ENCODE data around the gene SRD5A2.

Gene SRD5A2

DNA sequence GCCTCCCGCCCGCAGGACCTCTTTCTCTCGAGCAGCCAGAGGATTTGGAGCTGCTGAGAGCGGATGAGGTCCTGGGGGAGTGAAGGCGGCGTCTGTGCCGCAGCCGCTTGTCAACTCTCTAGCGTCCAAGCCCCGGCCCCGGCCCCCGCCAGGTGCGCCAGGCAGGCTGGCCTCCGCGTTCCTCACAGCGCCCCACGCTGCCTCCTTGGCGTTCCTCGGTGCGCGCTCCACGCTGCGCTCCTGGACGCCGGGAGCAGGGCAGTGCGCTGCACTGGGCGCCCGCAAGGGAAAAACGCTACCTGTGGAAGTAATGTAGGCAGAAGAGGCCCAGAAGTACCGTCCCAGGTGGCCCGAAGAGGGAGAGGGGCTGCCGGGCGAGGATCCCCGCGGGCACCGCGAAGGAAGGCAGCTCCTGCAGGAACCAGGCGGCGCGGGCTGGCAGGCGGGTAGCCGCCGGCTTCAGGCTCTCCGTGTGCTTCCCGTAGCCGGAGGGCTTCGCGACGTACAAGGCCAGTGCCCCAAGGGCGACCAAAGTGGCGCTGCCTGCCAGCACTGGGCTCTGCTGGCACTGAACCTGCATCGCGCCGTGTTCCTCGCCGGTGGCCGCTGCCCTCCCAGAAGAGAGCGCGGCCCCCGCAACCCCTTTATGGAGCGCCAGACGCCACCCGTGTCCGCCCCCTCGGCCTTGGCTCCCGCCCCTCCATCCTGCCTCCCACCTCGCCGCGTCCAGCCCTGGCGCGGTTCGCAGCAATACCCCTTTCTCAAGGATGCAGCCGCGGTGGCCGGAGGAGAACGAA lies at the start of gene SRD5A2:
Gene SRD5A2, minus strand, starts transcription at position 618 of the 797 bp plus-strand sequence. Its CDS starts 38 bp downstream, at position 580.
- no peak for DNase-seq

DNA sequence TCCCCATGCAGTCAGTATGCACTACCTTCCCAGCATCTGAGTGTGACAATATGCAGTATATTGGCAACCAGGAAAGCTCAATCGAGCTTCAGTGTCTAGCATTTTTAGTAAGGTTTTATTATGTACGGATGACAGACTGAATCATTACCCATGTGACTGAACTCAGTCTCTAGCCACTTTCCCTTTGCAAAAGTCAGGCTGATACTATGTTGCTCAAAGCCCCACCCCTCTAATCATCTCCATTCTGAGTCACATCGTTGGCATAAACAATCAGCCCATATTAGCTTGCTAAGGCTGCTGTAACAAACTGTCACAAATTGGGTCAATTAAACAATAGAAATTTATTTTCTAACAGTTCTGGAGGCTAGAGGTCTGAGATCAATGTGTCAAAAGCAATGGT lies 25.8 kb upstream of the SRD5A2 start:
- no peak for DNase-seq

GRCh38 chr2:31598694-31599093 lies 18.0 kb upstream of the SRD5A2 start:
- DNase-seq = no peak

GRCh38 chr2:31586230-31586629 lies 5.5 kb upstream of the SRD5A2 start:
- no peak for DNase-seq

- DNase-seq = no peak
These were observed 522 bp upstream of the SRD5A2 start for GRCh38 chr2:31581124-31581795.

DNA sequence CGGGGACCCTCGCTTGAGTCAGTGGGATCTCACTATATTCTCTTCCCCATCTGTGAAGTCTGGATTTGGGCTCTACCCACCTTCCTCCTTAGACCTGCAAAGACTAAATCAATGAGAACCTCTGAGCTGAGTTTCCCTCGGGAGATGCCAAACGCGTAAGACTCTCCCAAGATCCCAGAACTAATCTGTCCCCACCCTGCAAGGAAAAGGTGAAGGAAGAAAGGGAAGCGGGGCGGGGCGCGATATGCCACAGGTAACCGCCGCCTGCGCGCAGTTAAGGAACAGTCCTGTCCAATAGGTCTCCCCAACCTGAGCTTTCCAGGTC lies 780 bp downstream of the SRD5A2 start:
- DNase-seq = no peak

- no peak for DNase-seq
These were observed 2.4 kb downstream of the SRD5A2 start for GRCh38 chr2:31578316-31578715.

DNA sequence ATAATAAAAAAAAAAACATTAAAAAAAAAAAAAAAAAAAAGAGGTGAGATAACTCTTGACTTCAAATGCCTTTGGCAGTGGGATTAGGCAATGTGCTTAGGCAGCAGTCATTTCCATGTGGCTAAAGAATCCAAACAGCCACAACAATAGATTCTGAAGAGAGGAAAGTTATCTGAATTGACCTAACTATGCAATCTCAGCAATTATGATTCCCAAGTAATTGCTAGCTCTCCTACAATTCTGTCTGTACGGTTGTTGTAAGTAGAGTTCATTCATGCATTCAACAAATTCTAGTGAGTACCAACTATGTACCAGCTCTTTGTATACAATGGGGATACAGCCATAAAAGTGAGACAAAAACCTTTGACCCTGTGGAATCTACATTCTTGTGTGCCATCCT lies 3.6 kb downstream of the SRD5A2 start:
- no peak for DNase-seq

- DNase-seq = no peak
These were observed 12.0 kb downstream of the SRD5A2 start for GRCh38 chr2:31568585-31569201.

- no peak for DNase-seq
These were observed 13.1 kb downstream of the SRD5A2 start for GRCh38 chr2:31567679-31568078.

DNA sequence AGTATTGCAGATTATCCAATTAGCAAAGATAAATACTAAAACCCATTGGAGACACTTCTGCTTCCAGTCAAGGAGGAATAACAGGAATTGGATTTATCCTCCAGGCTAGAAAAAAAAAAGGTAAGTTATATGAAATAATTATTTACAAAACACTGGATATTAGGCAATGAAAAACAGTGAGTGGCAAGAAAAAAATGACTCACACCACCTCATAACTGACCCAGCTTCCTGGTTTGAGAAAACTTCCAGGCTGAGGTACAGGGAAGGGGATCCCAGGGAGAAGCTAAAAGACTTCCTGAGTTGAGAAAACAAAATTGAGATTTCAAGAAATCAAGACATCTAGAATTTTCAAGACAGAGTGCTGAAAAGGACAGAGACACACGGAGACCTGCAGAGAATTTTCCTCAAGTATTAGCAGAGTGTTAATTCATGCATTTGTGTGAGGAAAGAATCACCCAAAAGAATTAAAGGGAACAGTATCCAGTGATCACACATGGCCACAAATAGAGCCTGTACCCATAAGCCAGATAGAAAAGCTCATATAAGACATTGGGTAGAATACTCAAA lies 17.4 kb downstream of the SRD5A2 start:
- no peak for DNase-seq

GRCh38 chr2:31561823-31562222 lies 18.9 kb downstream of the SRD5A2 start:
- no peak for DNase-seq

DNA sequence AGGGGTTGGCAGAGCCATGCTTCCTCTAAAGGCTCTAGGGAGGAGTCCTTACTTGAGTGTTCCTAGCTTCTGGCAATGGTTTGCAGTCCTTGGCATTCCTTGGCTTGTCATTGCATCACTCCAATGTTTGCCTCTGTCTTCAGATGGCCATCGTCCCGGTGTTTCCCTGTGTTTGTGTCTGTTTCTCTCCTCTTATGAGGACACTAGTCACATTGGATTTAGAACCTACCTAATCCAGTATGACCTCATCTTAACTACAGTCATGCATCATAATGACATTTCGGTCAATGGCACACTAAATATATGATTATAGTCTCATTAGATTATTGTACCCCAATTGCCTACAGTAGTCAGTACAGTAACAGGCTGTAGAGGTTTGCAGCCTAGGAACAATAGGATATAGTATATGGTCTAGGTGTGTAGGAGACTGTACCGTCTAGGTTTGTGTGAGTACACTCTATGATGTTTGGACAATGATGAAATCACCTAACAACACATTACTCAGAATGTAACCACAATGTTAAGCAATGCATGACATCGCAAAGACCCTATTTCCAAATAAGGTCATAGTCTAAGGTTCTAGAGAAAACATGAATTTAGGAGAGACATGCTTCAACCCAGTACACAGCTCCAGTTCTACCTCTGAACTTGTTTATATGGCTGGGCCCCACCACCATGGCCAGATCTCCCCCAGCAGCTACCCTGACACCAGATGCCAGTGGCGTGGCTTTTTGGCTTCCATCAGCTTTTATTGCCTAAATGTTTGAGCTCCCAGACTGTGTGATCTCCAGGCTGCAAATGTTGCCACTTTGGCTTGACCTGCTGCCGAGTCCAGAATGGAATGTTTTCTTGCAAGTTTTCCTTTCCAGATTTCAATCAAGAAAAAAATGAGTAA lies 22.1 kb downstream of the SRD5A2 start:
- DNase-seq = no peak

DNA sequence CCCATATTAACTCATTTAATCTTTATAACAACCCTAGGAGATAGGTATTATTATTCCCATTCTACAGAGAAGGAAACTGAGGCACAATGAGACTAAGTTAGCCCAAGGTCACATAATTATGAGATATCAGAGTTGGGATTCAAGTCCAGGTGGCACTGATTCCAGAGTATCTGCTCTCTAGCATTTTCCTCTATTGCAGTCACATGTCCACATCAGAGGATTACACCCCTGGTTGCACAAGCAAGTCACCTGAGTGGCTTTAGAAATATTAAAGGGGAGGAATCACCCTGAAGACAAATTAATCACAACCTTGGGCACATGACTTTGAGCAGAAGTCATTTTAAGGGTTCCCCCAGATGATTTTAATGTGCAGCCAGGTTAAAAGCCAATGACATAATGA lies 23.8 kb downstream of the SRD5A2 start:
- no peak for DNase-seq

DNA sequence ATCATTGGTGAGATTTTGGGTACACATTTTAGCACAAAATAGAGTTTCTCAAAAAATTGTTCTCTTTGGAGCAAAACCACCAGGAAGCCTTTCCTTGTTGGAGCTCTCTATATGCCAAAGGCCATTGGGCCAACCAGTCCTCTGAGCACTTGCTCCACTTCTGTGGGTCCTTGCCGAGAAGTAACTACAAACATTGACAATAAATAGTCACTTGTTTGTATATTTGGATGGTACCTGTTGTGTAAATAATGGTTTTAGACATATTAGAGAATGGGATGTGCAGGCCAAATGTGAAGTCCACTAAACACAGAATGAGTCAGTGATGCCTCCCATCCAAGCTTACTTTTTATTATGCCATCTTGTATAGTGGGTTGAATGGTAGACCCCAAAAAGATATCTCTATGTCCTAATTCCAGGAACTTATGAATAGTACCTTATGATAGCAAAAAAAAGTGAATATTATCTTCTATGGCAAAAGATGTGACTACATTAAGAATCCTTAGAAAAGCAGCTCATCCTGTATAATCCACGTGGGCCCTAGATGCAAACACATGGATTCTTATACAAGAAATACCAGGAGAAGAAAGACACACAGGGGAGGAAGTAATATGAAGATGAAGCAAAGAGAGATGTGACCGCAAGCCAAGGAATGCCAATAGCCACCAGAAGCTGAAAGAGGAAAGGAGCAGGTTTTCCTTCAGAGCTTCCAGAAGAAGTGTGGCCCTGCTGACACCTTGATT lies 24.6 kb downstream of the SRD5A2 start:
- no peak for DNase-seq

- no peak for DNase-seq
These were observed 27.4 kb downstream of the SRD5A2 start for GRCh38 chr2:31553362-31553761.

DNA sequence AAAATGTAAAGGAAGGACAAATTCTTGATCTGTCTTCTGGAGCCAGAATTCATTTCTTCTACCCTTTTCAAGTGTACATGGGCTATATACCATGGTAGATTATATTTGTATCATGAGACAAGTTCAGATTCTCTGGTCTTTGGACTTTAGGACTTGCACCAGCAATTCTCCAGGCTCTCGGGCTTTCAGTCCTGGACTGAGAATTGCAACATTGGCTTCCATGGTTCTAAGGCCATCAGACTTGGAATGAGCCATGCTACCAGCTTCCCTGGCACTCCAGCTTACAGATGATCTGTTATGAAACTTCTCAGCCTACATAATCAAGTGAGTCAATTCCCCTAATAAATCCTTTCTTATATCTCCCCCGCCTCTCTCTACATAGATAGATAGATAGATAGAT lies 33.3 kb downstream of the SRD5A2 start:
- no peak for DNase-seq

GRCh38 chr2:31541853-31542252 lies 38.9 kb downstream of the SRD5A2 start:
- DNase-seq = no peak

- no peak for DNase-seq
These were observed 41.2 kb downstream of the SRD5A2 start for GRCh38 chr2:31539505-31539904.

DNA sequence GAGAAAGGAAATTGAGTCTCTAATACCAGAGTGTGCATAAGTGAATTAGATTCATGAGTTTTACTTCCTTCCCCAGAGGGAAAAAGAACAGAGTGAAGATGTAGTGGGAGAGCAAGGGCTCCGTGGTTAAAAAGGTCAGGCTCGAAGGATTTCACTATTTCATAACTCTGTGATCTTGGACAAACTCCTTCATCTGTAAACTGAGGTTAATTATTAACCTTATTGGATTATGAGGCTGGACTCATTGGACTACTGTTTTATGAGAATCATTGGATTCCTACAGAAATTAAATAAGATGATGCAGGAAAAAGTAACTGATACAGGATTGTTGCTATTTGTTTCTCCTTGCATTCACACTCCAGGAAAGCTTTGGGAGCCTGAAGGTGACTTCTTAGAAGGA lies 45.0 kb downstream of the SRD5A2 start:
- DNase-seq = no peak

DNA sequence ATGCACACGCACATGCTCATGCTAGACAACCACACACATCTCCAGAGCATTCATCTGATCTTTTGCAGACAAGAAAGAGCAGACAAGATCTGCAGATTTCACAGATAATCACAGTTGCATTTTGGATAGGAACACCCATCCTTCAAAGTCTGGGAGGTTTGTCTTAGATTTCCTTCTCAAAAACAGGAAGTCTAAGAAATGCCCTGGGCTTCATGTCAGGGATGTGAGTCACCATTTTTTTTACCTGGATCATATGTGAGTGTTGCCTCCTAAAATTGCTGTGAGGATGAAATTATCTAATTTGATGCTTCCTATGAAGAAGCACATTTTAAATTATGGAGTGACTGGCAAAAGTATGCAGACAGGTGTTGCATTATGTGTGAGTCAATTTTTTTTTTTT lies 46.1 kb downstream of the SRD5A2 start:
- no peak for DNase-seq

- DNase-seq = no peak
These were observed 47.7 kb downstream of the SRD5A2 start for GRCh38 chr2:31533036-31533435.
